Body of pancreas (tissue), 4 donors: ENCODE data around the gene XPR1.

ENCODE experiments used
- CTCF ChIP-seq, 7 experiments: fragments of 450-650 bp in 4 of 7; fragments of 200-600 bp in 3 of 7; sonication (generic) in 3 of 7; IDR thresholded peaks; one replicate each; pipeline ENCODE4 v1.5.1; 2016 to 2019; ENCODE audit warnings: antibody characterized with exemption in 7 of 7
- POLR2A ChIP-seq, 3 donors: fragments of 450-650 bp; IDR thresholded peaks; one replicate each; pipeline ENCODE4 v1.6.1; 2016; ENCODE audit warnings: antibody characterized with exemption in 3 of 3, mild to moderate bottlenecking in 2 of 3

DNA sequence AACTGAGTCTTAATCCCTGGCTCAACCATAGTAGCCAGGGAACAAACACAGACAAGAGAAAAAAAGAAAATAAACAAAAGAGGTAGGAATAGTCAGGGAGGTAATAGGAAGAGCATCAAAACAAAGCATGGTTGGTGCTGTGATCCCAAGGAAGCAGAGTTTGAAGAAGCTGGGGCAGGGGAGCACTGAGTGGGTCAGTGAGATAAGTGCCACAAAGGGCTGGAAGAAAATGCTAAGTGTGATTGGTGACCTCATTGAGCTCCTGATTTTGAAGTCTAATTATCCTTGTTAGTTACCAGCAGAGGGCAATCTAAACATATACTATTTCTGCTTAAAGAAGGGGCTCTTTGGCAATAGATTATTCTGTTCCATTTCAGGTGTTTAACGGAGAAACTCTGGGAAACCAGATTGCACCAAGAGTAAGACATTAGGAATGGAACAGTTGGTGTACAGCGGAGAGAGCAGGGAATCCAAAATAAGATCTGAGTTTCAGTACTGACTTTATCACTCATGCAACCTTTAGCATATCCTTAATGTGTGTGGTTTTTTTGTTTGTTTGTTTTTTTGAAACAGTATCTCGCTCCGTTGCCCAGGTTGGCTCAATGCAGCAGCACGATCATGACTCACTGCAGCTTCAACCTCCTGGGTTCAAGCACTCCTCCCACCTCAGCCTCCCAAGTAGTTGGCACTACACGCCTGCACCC is 250.1 kb downstream of the XPR1 start:
- peak in 6 of 7 experiments; percentile 10 to 63 (median 45) for TF ChIP-seq CTCF (IDR thresholded peaks at IDR 0.05)
- no peak for TF ChIP-seq POLR2A (IDR thresholded peaks at IDR 0.05)
